Tibial nerve (tissue), 4 donors: Measurements from ENCODE around the gene PTPN2.
A peak's percentile ranks its signal among the peaks of the same experiment; 100 is the strongest.

Source experiments
- EP300 ChIP-seq, 2 donors: sonication (generic); formaldehyde crosslinking; IDR thresholded peaks; one replicate each; pipeline ENCODE4 v1.6.1; 2017; ENCODE audit warnings: antibody characterized with exemption in 2 of 2, mild to moderate bottlenecking in 1 of 2
- POLR2A ChIP-seq, 2 donors: fragments of 450-650 bp; IDR thresholded peaks; one replicate each; pipeline ENCODE4 v1.6.1; 2017; ENCODE audit warnings: antibody characterized with exemption in 2 of 2, mild to moderate bottlenecking in 2 of 2, moderate library complexity in 2 of 2
- TF ChIP-seq, protein P1 (sequence below), 5 experiments: fragments of 200-600 bp in 3 of 5; fragments of 450-650 bp in 2 of 5; sonication (generic) in 3 of 5; IDR thresholded peaks; one replicate each; pipeline ENCODE4 v1.5.1; 2016 to 2019; ENCODE audit warnings: antibody characterized with exemption in 5 of 5, mild to moderate bottlenecking in 3 of 5, moderate library complexity in 2 of 5

- TF ChIP-seq POLR2A (IDR thresholded peaks at IDR 0.05) (no peak), EP300 (IDR thresholded peaks at IDR 0.05) (no peak)
- TF ChIP-seq, protein P1, sequence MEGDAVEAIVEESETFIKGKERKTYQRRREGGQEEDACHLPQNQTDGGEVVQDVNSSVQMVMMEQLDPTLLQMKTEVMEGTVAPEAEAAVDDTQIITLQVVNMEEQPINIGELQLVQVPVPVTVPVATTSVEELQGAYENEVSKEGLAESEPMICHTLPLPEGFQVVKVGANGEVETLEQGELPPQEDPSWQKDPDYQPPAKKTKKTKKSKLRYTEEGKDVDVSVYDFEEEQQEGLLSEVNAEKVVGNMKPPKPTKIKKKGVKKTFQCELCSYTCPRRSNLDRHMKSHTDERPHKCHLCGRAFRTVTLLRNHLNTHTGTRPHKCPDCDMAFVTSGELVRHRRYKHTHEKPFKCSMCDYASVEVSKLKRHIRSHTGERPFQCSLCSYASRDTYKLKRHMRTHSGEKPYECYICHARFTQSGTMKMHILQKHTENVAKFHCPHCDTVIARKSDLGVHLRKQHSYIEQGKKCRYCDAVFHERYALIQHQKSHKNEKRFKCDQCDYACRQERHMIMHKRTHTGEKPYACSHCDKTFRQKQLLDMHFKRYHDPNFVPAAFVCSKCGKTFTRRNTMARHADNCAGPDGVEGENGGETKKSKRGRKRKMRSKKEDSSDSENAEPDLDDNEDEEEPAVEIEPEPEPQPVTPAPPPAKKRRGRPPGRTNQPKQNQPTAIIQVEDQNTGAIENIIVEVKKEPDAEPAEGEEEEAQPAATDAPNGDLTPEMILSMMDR (IDR thresholded peaks at IDR 0.05), result peak; percentile 26 to 50 (median 39)
Measured at GRCh38 chr18:12744103-12744502, 139.9 kb downstream of the PTPN2 start.
